ENCODE data around the gene OR2H2.

Gene OR2H2

GRCh38 chr6:29590218-29590808 is 5.4 kb downstream of the OR2H2 start:
- no peak for DNase-seq (ENCODE audit: insufficient read length, low spot score)
- TF ChIP-seq CTCF (IDR thresholded peaks at IDR 0.05; ENCODE audit: insufficient read depth, missing control alignments) = no peak
- FAIRE-seq = no peak

DNA sequence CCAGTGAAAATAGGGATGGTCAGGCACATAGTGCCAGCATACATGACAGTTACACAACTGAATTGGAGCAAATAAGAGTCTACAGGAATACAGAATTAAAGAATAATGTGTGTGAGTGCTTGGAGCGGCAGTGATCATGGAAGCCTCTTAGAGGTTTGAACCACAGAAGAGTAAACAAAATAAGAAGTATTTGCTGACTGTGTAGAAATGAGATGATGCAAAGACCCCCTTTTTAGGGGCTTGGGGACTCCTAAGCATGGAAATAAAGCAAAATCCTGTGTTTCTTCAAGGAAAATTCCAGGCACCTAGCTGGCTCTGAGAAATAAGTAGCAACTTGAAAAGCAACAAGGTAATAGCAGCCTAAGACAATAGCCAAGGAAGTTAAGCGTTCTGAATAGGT is 6.8 kb downstream of the OR2H2 start:
- DNase-seq (ENCODE audit: insufficient read length, low spot score) (no peak), FAIRE-seq (no peak)
- TF ChIP-seq CTCF (IDR thresholded peaks at IDR 0.05; ENCODE audit: insufficient read depth, missing control alignments) = no peak

DNA sequence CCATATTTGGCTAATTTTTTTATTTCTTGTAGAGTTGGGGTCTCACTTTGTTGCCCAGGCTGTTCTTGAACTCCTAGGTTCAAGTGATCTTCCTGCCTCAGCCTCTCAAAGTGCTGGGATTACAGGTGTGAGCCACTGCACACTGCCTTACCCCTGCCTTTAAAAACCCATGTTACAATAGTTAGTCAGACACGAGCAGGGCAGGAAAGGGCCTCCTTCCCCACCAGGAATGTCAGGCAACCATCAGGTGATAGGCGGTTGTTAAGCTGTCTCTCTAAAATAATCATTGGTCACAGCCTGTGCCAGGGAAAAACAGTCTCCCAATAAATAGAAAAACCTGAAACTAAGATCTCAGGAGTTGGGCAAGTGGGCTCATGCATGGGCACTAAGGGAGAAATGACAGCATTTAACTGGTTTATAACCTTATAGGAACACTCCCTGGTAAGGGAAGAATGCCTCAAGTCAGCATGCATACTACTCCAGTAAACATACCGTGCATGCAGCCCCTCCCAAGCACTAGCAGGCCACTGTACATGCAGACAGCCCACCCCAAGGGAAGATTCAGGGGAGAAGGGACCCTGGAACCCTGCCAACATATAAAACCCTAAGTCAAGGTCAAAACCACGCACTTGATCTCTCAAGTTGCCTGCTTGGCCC is 8.4 kb downstream of the OR2H2 start:
- FAIRE-seq (no peak), DNase-seq (ENCODE audit: insufficient read length, low spot score) (no peak)
- TF ChIP-seq CTCF (IDR thresholded peaks at IDR 0.05; ENCODE audit: insufficient read depth, missing control alignments) = no peak

GRCh38 chr6:29596381-29596900 is 11.5 kb downstream of the OR2H2 start:
- TF ChIP-seq CTCF (IDR thresholded peaks at IDR 0.05; ENCODE audit: insufficient read depth, missing control alignments) = no peak
- FAIRE-seq = no peak
- no peak for DNase-seq (ENCODE audit: insufficient read length, low spot score)

- TF ChIP-seq CTCF (IDR thresholded peaks at IDR 0.05; ENCODE audit: insufficient read depth, missing control alignments) = no peak
- FAIRE-seq (no peak), DNase-seq (ENCODE audit: insufficient read length, low spot score) (no peak)
Measured at GRCh38 chr6:29597184-29597583, 12.3 kb downstream of the OR2H2 start.

- DNase-seq (ENCODE audit: insufficient read length, low spot score) (no peak), FAIRE-seq (no peak)
- TF ChIP-seq CTCF (IDR thresholded peaks at IDR 0.05; ENCODE audit: insufficient read depth, missing control alignments) = no peak
Measured at GRCh38 chr6:29598172-29598747, 13.3 kb downstream of the OR2H2 start.
